Endothelial cell (in vitro differentiated cells): ENCODE results near the gene COL4A4. TPM values are rescaled to one million over a fixed set of nuclear protein-coding genes. Genes with fewer than 3 reads are reported as not detected.

Source experiments
- DNase-seq: peaks from one replicate; pipeline ENCODE4 v3.0.0; 2021; ENCODE audit warnings: low spot score
- H3K27ac Mint-ChIP-seq: one replicate; pipeline ENCODE4 v1.8.0; 2021; ENCODE audit warnings: mixed read lengths, inconsistent platforms; ENCODE audit not compliant: unreplicated experiment
- H3K27me3 Mint-ChIP-seq: one replicate; pipeline ENCODE4 v1.8.0; 2021; ENCODE audit warnings: mild to moderate bottlenecking, moderate library complexity, mixed read lengths, inconsistent platforms; ENCODE audit not compliant: unreplicated experiment
- H3K36me3 Mint-ChIP-seq: one replicate; pipeline ENCODE4 v1.8.0; 2021; ENCODE audit warnings: mild to moderate bottlenecking, low read depth, mixed read lengths, inconsistent platforms; ENCODE audit not compliant: unreplicated experiment
- H3K4me1 Mint-ChIP-seq: one replicate; pipeline ENCODE4 v1.8.0; 2021; ENCODE audit warnings: mild to moderate bottlenecking, mixed read lengths, inconsistent platforms; ENCODE audit not compliant: unreplicated experiment
- H3K4me3 Mint-ChIP-seq: one replicate; pipeline ENCODE4 v1.8.0; 2021; ENCODE audit warnings: mild to moderate bottlenecking, mixed read lengths, inconsistent platforms; ENCODE audit not compliant: unreplicated experiment
- H3K9me3 Mint-ChIP-seq: one replicate; pipeline ENCODE4 v1.8.0; 2021; ENCODE audit warnings: mixed read lengths, inconsistent platforms; ENCODE audit not compliant: unreplicated experiment
- CTCF ChIP-seq: fragments of 200-600 bp; sonication (generic); IDR thresholded peaks from one replicate; pipeline ENCODE4 v1.5.0; 2021; ENCODE audit warnings: antibody characterized with exemption; ENCODE audit not compliant: unreplicated experiment
- total RNA-seq: library from RNA; stranded (reverse); fragmentation: NEBNext Ultra II Directional; extraction: Animal tissue kit (Norgen Biotek cat#: 25700); gene quantifications from one replicate; pipeline ENCODE4 v1.2.1, GENCODE V29; 2021; ENCODE audit not compliant: unreplicated experiment

COL4A4 gene
- total RNA-seq, 1 donor from 2014 or later, result 0.15 TPM

- H3K27ac Mint-ChIP-seq, result no peak overlapping the region
- peaks cover 2% of the 10 kb centered on the region for H3K27me3 Mint-ChIP-seq
- DNase-seq, result no peak
- no peaks in the 10 kb centered on the region for H3K9me3 Mint-ChIP-seq
- H3K4me1 Mint-ChIP-seq, result peaks cover 6% of the 10 kb centered on the region
- TF ChIP-seq CTCF, result no peak
- no peak overlapping the region for H3K4me3 Mint-ChIP-seq
- no peaks in the 10 kb centered on the region for H3K36me3 Mint-ChIP-seq
Observed at GRCh38 chr2:227031379-227031778, 132.6 kb downstream of the COL4A4 start.

GRCh38 chr2:227030789-227031188 is 133.2 kb downstream of the COL4A4 start:
- peaks cover 6% of the 10 kb centered on the region for H3K4me1 Mint-ChIP-seq
- H3K4me3 Mint-ChIP-seq, result no peak overlapping the region
- H3K27me3 Mint-ChIP-seq, result peaks cover 2% of the 10 kb centered on the region
- no peaks in the 10 kb centered on the region for H3K9me3 Mint-ChIP-seq
- TF ChIP-seq CTCF, result no peak
- H3K36me3 Mint-ChIP-seq, result no peaks in the 10 kb centered on the region
- no peak overlapping the region for H3K27ac Mint-ChIP-seq
- DNase-seq, result no peak

- Mint-ChIP-seq H3K36me3 (no peaks in the 10 kb centered on the region), H3K9me3 (no peaks in the 10 kb centered on the region), H3K27me3 (peaks cover 2% of the 10 kb centered on the region), H3K27ac (no peak overlapping the region), H3K4me1 (peaks cover 6% of the 10 kb centered on the region), H3K4me3 (no peak overlapping the region)
- DNase-seq, result no peak
- no peak for TF ChIP-seq CTCF
Observed at GRCh38 chr2:227029426-227030105, 134.4 kb downstream of the COL4A4 start.

GRCh38 chr2:227025510-227025909 is 138.5 kb downstream of the COL4A4 start:
- peaks cover 6% of the 10 kb centered on the region for H3K4me1 Mint-ChIP-seq
- H3K36me3 Mint-ChIP-seq, result no peaks in the 10 kb centered on the region
- no peak for TF ChIP-seq CTCF
- no peak for DNase-seq
- no peak overlapping the region for H3K4me3 Mint-ChIP-seq
- H3K27me3 Mint-ChIP-seq, result peaks cover 1% of the 10 kb centered on the region
- no peak overlapping the region for H3K27ac Mint-ChIP-seq
- H3K9me3 Mint-ChIP-seq, result no peaks in the 10 kb centered on the region

GRCh38 chr2:227022608-227023007 is 141.4 kb downstream of the COL4A4 start:
- Mint-ChIP-seq H3K9me3 (no peaks in the 10 kb centered on the region), H3K27ac (no peak overlapping the region), H3K4me1 (peaks cover under 1% of the 10 kb centered on the region), H3K27me3 (peaks cover 1% of the 10 kb centered on the region), H3K4me3 (no peak overlapping the region), H3K36me3 (no peaks in the 10 kb centered on the region)
- TF ChIP-seq CTCF, result no peak
- no peak for DNase-seq
